DMS153 treated with DMSO at 0.1 percent for 48 hours (cell line): ENCODE results near the gene UBE2H.
"Not testable (repeated sequence)": the region's sequence is repeated elsewhere in the genome, so short reads cannot be mapped to it uniquely, and the experiment has no call there.

Source experiments
- DNase-seq: peaks from one replicate; lab custom pipeline; 2025; ENCODE audit not compliant: unreplicated experiment; lab: John Stamatoyannopoulos, UW

UBE2H gene

DNA sequence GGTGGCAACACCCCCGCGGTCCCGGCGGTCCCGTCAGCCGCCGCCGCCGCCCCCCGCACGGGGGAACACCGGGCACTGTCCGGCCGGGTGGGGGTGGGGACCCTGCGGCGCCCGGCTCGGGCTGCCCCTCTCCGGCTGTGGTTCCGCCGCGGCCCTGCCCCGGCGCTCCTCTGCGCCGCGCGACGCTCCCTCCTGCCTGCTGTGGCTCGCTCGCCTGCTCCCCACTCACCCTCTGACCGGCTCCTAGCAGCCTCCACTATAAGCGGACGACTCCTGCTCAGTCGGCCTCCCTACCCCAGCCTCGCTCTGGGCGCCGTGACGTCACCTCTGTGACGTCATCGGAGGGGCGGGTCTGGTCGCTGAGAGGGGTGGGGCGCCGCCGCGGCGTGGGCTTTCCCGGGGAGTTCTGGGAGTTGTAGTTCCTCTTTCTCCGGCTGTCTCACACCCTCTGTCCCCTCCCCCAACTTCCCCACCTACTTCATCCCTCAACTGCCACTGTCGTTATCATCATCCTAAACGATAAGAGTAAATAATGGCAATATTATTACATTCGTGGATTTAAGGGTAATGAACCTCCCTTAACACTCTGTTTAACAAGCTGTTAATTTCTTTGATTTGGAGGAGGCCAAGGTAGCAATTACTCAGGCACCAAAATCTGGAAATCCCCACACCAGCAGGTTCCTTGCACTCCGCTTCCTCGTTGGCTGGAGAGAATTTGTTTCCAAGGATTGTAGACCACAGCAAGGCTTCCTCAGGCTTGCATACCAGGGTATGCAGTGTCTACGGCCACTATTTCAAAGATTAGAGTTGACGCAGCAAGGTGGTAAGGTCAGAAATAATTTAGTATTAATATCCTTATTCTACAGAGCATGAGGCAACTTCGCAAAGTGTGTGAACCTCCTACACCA, at the start of gene UBE2H:
Gene UBE2H (minus strand): TSS at position 308 of the 908 bp plus-strand sequence. CDS start 405 bp downstream, outside the sequence.
- DNase-seq: peak; percentile 70

DNA sequence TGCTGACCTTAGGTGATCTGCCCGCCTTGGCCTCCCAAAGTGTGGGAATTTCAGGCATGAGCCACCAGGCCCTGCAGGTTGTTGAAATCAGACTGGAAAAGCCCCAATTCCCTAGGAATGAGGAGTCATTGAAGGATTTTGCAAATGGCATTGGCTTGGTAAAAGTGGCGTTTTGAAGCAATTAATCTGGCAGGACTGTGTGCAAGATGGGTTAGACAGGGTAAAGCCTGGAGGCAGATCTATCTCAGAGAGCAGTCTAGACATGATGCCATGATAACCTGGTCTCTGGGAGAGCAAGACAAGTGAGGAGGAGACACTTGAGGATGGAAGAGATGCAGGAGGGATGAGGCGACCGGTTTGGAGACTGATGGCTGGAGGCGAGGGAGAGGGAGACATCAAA, 45.7 kb upstream of the UBE2H start:
- no peak for DNase-seq

DNA sequence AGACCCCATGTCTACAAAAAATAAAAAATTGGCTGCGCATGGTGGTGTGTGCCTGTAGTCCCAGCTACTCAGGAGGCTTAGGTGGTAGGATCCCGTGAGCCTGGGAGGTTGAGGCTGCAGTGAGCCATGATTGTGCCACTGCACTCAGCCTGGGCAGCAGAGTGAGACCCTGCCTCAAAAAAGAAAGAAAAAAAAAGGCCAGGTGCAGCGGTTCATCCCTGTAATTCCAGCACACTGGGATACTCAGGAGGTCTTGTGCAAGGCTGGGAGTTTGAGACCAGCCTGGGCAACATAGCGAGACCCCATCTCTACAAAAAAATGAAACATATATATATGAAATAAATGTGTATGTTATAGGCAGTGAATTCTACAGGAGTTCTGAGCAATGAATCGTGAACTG, 44.5 kb upstream of the UBE2H start:
- DNase-seq: no peak

DNA sequence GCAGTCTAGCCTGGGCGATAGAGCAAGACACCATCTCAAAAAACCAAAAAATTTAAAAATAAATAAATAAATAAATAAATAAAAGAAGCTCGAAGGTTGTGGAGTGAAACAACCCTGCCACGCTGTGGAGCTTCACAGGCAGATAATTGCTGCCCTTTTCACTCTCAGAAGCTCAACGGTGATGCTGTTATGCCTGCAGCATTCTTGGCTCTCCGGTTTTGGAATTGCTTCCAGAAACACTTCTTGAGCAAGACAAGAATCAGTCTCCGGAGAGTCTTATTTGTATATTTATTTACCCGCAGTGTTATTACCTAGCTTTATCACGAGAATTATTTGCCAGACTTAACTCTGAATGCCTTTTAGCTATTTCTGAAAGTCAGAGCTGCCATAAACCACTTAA, 40.5 kb upstream of the UBE2H start:
- DNase-seq: no peak

DNA sequence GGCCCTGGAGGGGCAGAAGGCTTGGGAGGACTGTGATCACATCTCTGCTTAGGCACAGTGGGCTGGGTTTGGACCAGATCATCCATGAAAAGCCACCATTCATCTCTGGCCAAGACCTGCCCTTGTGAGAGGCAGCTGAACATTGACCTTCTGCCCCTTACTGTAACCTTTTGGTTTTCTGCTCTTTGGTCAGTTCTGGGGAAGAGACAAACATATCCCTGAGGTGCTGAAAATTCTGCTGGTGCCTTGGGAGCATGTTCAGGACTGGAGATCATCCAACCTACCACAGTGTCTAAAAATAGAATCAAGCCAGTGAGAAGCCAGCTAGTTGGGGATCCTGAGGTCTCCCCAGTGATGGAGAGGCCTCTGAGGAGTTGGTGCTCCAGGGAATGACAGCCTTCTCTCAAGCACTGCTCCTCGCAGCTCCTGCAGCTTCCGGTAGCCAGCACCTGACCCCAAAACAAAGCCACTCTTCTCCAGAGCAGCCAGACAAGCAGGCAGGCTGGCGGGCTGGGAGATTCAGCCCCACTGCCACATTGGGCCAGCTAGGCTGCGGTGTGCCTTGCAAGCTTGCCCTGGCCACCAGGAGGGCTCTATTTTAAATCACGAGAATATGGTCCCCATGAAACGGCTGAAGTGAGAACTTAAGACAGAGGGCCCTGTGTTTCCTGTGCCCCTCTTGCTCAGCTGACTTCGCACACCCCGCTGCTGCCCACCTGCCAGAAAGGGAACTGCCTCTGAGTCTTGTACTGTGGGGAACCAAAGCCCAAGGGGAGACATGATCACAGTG, 37.8 kb upstream of the UBE2H start:
- no peak for DNase-seq

DNA sequence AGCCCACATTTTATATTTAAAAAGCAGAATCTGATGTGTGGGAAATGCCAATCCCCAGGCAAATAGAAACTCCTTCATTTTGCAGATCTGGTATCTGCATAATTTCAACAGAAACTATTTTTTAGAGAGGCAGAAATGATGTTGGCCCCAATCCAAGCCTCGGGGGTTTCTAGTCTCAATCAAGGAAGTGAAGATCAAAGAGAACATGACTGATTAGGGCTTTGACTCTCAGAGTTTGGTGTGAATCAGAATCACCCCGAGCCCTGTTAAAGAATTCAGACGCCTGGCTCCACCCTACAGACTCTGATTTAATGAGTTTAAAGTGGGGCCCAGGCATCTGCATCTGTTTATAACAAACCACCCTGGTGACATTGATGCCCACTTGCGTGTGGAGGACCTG, 36.7 kb upstream of the UBE2H start:
- no peak for DNase-seq

DNA sequence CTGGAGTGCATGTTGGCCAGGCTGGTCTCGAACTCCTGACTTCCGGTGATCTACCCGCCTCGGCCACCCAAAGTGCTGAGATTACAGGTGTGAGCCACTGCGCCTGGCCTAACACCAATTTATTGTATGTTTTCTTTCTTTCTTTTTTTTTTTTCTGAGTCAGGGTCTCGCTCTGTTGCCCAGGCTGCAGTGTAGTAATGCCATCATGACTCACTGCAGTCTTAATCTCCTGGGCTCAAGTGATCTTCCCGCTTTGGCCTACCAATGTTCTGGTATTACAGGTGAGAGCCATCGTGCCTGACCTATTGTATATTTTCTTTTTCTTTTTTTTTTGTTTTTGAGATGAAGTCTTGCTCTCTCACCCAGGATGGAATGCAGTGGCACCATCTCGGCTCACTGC, 33.8 kb upstream of the UBE2H start:
- no peak for DNase-seq

DNA sequence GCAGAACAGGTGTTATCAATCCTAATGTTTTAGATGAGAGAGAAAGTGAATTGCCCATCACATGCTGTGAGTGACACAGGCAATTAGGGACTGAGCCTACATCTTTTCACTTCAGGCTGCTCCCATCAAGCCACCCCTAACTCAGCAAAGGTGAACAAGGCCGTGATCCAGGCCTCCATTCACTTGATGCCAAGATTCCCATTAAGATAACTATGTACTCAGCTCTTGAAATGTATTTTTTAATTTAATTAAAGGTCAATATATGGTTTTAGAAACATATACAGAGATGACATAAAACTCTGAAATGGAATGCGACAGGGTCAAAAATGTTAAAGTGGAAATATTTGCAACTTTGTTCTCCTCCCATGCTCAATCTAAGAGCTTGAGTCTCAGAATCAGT, 27.9 kb upstream of the UBE2H start:
- DNase-seq: no peak

DNA sequence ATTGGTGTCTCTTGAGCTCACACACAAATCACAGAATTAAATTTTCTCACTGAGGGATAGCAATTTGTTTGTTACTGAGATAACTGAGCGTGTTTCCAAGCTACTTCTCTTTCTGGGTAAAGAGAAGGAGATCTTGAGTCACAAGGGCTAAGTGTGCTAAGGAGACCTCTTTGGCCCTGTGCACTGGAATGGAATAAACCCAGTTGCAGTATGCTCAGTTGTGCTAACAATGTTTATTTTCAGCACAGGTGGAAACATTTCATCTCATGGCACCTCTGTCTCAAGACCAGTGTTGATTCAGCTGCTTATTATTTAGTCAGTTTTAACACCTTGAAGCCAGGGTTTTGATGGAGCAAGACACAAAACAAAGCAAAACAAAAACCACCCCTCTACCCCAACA, 22.5 kb upstream of the UBE2H start:
- DNase-seq: no peak

DNA sequence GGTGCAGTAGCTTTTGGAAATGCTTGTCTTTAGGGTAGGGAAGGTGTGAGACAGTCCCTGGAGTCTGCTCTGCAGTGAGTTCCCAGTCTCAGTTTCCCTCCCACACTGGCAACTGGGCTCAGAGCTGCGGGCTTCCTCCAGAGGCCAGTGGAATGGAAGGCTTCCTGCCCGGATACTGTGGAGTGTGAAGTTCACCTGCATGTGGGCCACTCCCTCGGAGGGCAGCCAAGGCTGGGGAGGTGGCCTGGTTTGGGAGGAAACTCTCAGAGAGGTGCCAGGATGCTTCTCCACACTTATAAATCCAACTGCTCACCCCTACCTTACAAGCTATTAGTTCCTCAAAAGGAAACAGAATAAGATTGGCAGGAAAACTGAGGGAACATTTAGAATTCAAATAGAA, 18.1 kb upstream of the UBE2H start:
- no peak for DNase-seq

DNA sequence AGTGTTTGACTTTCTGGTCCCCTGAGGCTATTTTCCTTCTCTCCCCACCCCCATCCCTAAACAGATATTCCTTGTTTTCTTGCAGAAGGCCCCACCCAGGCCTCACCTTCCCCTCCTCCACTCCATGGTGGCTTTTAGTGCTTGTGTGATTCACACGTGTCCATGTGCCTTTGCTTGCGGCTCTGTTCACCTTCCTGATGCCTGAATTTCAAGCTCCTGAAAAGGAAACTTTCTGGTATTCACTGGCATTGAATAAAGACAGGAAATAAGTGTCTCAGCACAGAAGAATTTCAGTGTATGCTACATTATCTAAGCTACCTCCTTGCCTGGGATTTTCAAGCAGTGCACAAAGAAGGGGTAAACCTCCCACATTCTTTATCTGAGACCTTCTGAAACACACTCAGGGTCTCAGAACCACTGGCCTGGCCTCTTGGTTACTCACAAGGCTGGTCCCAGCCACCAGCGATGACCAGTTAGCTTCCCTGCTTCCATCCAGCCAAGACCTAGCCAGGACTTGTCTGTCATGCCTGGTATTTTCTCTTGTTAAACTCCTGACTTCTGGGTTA, 17.2 kb upstream of the UBE2H start:
- no peak for DNase-seq

DNA sequence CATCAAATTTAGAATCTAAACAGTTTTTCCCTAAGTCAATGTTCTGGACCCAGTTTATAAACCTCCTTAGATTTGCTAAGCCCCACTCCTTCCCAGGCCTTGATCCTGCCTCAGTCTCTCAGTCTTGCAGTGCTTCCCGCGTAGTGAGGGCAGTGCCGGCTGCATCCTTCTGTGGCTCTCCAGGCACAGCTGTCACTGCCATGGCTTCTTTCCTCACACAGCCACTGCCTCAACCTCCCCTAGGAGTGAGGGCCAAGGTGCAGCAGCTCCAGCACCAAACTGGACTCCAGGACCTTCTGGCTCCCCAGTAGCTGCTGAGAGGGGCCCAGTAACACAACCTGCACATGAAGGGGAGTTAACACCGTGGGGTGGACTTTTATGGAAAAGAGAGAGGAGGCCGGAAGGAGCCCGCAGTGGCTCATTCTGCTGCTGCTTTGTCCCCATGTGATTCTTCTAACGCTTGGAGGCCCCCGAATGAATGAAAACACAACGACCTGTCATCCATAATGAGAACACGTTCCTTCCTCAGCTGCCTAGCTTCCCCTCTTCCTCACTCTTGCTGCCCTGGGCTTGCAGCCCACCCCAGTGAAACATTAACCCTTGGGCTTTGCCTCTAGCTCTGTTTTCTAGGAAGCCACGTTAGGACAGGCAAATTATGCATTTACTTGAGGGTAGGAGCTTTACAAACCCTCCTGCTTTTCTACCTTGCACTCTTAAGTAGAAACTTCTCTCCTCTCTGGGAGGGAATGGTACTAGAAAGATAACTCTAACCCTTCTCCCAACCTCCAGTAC, 16.0 kb upstream of the UBE2H start:
- no peak for DNase-seq

DNA sequence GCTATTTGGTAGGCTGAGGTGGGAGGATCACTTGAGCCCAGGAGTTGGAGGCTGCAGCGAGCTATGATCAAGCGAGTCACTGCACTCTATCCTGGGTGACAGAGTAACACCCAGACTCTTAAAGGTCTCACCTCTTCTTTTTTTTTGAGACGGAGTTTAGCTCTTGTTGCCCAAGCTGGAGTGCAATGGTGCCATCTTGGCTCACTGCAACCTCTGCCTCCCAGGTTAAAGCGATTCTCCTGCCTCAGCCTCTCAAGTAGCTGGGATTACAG, 7.4 kb upstream of the UBE2H start:
- not testable (repeated sequence) for DNase-seq

DNA sequence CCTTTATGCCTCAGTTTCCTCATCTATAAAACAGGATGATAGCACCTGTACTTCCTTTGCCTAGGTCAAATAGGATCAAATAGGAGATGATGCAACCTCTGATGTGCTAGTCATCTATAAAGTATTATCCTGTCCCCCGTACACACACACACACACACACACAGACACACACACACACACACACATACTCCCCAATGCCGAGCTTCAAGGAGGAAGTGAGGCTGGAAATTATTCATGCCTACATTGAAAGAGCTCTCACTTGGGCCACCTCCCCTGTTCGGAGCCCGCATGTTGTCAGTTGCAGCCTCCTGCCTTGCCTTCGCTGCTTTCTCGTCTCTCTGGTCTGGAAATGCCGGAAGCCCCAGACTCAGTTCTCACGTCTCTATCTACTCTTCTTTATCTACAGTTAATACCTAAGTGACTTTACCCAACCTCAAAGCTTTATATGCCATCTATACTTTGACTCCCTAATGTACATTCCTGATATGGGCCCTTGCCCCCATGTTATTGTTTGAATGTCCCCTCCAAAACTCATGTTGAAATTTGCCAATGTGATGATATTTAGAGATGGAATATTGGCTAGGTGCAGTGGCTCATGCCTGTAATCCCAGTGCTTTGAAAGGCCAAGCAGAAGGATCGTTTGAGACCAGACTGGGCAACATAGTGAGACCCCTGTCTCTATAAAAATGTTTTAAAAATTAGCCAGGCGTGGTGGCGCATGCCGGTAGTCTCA, 6.9 kb upstream of the UBE2H start:
- DNase-seq: no peak

DNA sequence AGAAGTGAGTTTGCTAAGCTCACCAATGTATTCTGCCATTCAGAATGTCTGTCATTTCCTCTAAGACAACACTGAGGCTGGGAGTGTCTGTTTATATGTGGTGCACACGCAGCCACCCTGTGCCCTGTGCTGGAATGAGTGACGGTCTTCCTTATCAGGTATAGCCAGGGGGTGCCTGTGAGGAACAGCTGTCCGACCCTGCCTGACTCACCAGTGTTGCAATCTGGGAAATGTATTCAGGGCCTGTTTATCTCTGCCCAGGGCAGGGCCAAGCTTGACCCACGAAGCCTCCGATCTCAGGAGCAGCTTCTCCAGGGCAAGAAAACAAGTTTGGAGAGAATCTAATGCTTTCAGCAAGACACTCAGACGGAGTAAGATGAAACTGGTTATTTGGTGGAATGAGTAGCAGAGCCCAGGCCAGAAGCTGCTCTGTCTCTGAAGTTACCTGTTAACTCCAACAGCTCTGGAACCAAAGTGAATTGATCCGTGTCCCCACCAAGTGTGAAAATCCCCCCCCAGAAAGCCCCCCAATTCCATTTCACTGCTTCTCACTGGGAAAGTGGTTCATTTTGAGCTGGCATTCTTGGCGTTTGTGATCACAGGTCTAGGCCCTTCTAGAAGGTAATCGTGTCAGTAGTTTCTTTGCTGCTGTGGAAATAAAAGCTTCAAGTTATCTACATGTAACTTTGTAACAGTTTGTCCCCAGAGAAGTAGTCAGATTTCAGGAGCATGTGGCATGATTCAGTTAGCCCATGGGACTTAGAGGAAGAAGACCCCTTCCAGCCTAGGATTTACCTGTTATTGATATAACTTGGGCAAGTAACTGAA, 6.1 kb upstream of the UBE2H start:
- DNase-seq: no peak

DNA sequence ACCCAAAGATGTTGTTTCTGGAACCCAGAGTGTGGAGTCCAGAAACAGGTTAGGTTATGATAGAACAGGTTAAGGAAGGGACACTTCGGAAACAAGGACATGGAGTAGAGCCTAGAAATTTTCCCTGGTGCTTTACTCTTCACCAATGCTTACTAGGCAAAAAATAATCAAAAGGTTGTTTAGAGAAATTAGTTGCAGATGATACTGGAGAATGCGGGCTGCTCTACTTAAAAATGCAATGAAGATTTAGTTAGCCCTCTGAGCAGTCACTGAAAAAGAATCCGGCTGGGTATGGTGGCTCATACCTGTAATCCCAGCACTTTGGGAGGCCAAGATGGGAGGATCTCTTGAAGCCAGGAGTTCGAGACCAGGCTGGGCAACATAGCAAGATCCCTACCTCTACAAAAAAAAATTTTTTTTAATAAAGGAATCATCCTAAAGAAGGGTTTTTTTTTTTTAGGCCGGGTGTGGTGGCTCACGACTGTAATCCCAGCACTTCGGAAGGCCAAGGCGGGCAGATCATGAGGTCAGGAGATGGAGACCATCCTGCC, 3.3 kb upstream of the UBE2H start:
- no peak for DNase-seq

DNA sequence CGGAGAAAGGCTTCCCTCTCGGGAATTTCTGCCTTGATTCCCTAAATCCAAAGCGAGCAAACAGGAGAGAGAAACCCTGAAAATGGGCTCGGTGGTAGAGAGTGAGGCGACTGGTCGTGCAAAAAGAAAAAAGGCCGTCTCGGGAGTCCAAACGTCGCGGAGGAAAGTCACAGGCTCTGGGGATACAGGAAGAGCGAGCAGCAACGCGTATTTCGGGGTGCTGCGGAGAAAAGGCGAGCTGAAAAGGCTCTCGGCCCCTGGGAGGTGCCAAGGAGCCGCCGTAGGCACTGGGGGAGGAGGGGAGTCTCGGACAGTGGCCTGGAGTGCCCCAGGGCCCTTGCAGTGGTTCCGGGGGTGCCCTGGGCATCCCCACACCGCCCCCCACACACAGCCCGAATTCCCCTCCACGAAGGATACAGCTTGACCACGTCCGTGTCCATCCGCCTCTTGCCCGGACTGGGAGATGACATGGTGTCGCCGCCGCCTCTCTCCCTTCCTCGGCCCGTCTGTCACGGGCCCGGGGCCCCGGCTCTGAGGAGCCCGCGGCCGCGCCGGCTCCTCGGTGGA, 591 bp downstream of the UBE2H start:
- DNase-seq: no peak

DNA sequence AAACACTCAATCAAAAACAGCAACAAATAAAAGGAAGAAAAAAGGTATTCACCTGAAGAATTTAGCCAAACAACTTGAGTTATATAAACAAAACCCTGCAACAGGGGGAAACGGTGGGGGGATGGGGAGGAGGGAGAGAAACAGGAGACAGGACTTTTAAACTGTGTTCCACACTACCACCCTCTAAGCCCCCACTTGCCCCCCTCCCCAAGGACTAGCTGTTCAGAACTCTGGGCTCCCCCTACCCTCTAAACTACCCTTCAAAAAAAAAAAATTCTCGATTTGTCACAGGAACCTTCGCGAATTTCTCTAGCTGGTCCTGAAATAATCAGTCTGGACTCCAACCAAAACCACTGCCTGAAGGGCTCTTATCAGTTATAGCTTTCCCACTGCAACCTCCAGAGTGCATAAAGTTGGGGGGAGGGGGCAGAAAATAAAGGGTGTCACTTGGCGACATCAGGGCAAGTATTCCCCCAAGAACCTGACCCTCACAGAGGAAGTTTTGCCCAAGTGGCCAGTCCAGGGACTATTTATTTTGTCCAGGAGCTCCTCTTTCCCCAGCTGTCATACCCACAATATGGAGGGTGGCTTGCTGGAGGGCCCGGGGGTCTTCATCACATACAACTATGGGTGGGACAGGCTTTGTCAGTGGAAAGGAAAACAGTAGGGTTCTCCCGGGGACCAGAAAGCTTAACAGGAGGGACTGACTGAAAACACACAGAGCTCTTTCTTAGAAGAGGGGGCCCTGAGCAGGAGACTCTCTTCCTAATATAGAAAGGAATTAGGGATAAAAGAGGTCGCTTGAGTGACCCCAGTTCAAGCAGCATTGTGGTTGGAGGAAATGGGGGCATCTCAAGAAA, 1.3 kb downstream of the UBE2H start:
- DNase-seq: no peak
